Measurements from ENCODE around the gene TMEM191C.

DNA sequence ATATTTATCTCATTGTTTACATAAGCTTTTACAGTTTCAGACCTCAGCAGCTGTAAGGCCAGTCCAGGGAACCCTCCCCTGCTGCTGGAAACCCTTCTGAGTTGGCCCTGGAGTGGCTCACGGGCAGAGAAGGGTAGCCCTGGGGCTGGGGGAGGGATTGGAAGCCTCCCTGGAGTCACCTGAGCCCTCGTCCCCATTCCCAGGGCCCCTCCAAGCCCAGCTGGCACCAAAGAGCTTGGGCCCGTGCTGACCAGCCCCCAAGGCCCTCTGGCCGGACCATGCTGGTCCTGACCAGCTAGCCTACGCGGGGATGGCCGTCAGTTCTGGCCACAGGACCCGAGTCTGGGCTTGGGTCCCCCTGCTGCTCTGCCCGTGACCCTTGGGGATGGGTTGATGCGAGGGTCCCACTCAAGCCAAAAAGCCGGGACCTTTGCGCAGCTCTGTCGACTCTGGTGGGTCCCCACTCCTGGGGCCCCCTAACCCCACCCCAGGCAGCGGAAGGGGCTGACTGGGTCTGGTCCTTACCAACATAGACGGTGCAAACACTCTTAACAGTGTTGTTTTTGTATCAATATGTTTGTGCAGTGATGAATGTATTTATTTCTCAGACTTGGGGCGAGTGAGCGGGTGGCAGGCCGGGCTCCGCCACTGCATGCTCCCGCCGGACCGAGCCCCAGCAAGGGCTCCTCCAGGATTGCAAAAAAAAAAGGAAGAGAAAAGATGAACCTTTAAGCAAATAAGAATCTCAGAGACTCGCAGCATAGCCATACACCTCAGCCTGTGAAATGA, 17.5 kb upstream of the TMEM191C start:
- TF ChIP-seq, protein P1, sequence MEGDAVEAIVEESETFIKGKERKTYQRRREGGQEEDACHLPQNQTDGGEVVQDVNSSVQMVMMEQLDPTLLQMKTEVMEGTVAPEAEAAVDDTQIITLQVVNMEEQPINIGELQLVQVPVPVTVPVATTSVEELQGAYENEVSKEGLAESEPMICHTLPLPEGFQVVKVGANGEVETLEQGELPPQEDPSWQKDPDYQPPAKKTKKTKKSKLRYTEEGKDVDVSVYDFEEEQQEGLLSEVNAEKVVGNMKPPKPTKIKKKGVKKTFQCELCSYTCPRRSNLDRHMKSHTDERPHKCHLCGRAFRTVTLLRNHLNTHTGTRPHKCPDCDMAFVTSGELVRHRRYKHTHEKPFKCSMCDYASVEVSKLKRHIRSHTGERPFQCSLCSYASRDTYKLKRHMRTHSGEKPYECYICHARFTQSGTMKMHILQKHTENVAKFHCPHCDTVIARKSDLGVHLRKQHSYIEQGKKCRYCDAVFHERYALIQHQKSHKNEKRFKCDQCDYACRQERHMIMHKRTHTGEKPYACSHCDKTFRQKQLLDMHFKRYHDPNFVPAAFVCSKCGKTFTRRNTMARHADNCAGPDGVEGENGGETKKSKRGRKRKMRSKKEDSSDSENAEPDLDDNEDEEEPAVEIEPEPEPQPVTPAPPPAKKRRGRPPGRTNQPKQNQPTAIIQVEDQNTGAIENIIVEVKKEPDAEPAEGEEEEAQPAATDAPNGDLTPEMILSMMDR (IDR thresholded peaks at IDR 0.05): no peak
- TF ChIP-seq EP300 (IDR thresholded peaks at IDR 0.05): no peak
